HepG2 (cell line): ENCODE measurements around the gene GNPDA2. TPM values are rescaled to one million over a fixed set of nuclear protein-coding genes. Genes with fewer than 3 reads are reported as not detected.

Experiments
- FOXJ3 ChIP-seq: sonication (generic); formaldehyde crosslinking; IDR thresholded peaks from 2 replicates; pipeline ENCODE4 v1.4.0; 2020; ENCODE audit warnings: missing genetic modification reagents, mild to moderate bottlenecking, borderline replicate concordance
- HDAC1 ChIP-seq: sonication (generic); formaldehyde crosslinking; IDR thresholded peaks from 2 replicates; pipeline ENCODE4 v1.5.1; 2020; ENCODE audit warnings: mild to moderate bottlenecking, missing genetic modification reagents
- HMG20B ChIP-seq: conservative IDR thresholded peaks from 2 replicates; pipeline ENCODE4 v1.6.1; 2016; ENCODE audit warnings: missing genetic modification reagents, missing compliant biosample characterization
- PHF20 ChIP-seq: sonication (generic); formaldehyde crosslinking; IDR thresholded peaks from 2 replicates; pipeline ENCODE4 v1.5.0; 2020; ENCODE audit warnings: mild to moderate bottlenecking, missing genetic modification reagents
- SIN3A ChIP-seq: IDR thresholded peaks from 2 replicates; pipeline ENCODE4 v1.6.1; 2011; ENCODE audit warnings: low read depth, mild to moderate bottlenecking, control low read depth, low read length, borderline replicate concordance
- YY1 ChIP-seq: IDR thresholded peaks from 2 replicates; pipeline ENCODE4 v1.6.1; 2011; ENCODE audit warnings: low read length, low read depth, moderate library complexity, mild to moderate bottlenecking; ENCODE audit not compliant: insufficient read depth, insufficient replicate concordance
- ZBTB42 ChIP-seq: sonication (generic); formaldehyde crosslinking; IDR thresholded peaks from 2 replicates; pipeline ENCODE4 v1.5.0; 2020; ENCODE audit warnings: mild to moderate bottlenecking, missing genetic modification reagents
- ZFP36L1 ChIP-seq: sonication (generic); formaldehyde crosslinking; IDR thresholded peaks from 2 replicates; pipeline ENCODE4 v1.8.0; 2022; ENCODE audit warnings: mild to moderate bottlenecking, missing genetic modification reagents, moderate library complexity
- ZFP41 ChIP-seq: sonication (generic); formaldehyde crosslinking; IDR thresholded peaks from 2 replicates; pipeline ENCODE4 v1.4.0; 2020; ENCODE audit warnings: mild to moderate bottlenecking, missing genetic modification reagents, borderline replicate concordance
- ZFY ChIP-seq: sonication (generic); formaldehyde crosslinking; IDR thresholded peaks from 2 replicates; pipeline ENCODE4 v1.4.0; 2020; ENCODE audit warnings: missing genetic modification reagents
- ZNF367 ChIP-seq: sonication (generic); formaldehyde crosslinking; IDR thresholded peaks from 2 replicates; pipeline ENCODE4 v1.4.0; 2020; ENCODE audit warnings: missing genetic modification reagents, borderline replicate concordance
- ZNF430 ChIP-seq: sonication (generic); formaldehyde crosslinking; IDR thresholded peaks from 2 replicates; pipeline ENCODE4 v1.9.0; 2021; ENCODE audit warnings: mild to moderate bottlenecking, missing genetic modification reagents
- ZNF777 ChIP-seq: sonication (generic); formaldehyde crosslinking; IDR thresholded peaks from 2 replicates; pipeline ENCODE4 v1.4.0; 2020; ENCODE audit warnings: missing genetic modification reagents
- ZNF878 ChIP-seq: sonication (generic); formaldehyde crosslinking; IDR thresholded peaks from 2 replicates; pipeline ENCODE4 v1.8.1; 2023; ENCODE audit warnings: mild to moderate bottlenecking, missing genetic modification reagents, moderate library complexity
- ZNF883 ChIP-seq: sonication (generic); formaldehyde crosslinking; IDR thresholded peaks from 2 replicates; pipeline ENCODE4 v1.5.1; 2020; ENCODE audit warnings: mild to moderate bottlenecking, missing genetic modification reagents; ENCODE audit errors: not compliant biosample characterization
- polyA plus RNA-seq, 8 experiments: library from polyadenylated mRNA; depleted of rRNA in 3 of 8; stranded (reverse) in 7 of 8; unstranded in 1 of 8; fragments of >200 nt; fragmentation: Illumina TruSeq in 4 of 8; extraction: Trizol in 4 of 8; gene quantifications; 2 replicates each; pipeline versions ENCODE4 v1.2.1 to v1.2.3, GENCODE V29; 2011 to 2016; ENCODE audit warnings: low read depth in 4 of 8, missing spikeins in 1 of 8, mixed read lengths in 1 of 8; ENCODE audit not compliant: insufficient read depth in 1 of 8
- total RNA-seq, 5 experiments: library from RNA; depleted of rRNA; stranded (reverse); fragments of >200 nt; fragmentation: Illumina TruSeq; extraction: Trizol; gene quantifications; 2 replicates each; pipeline ENCODE4 v1.2.3, GENCODE V29; 2016; ENCODE audit warnings: low read depth in 1 of 5
- TF ChIP-seq, protein P1 (sequence below), 2 experiments: sonication (generic) in 1 of 2; formaldehyde crosslinking in 1 of 2; IDR thresholded peaks; 2 replicates each; pipeline versions ENCODE4 v1.5.1 to v1.6.1; 2011 to 2020; ENCODE audit warnings: borderline replicate concordance in 1 of 2, low read depth in 1 of 2, low read length in 1 of 2, mild to moderate bottlenecking in 1 of 2, missing genetic modification reagents in 1 of 2, moderate library complexity in 1 of 2
- TF ChIP-seq, protein P2 (sequence below): sonication (generic); formaldehyde crosslinking; conservative IDR thresholded peaks from 2 replicates; pipeline ENCODE4 v1.8.0; 2022; ENCODE audit warnings: mild to moderate bottlenecking, moderate library complexity, missing genetic modification reagents
- TF ChIP-seq, protein P3 (sequence below): sonication (generic); formaldehyde crosslinking; IDR thresholded peaks from 2 replicates; pipeline ENCODE4 v1.4.0; 2020; ENCODE audit warnings: missing genetic modification reagents

The GNPDA2 gene
- total and polyA plus RNA-seq, 2 of the 13 experiments (the other 11 are each of a cell fraction or from before 2014, with no cell fraction given), result 5.4 to 9.0 TPM

DNA sequence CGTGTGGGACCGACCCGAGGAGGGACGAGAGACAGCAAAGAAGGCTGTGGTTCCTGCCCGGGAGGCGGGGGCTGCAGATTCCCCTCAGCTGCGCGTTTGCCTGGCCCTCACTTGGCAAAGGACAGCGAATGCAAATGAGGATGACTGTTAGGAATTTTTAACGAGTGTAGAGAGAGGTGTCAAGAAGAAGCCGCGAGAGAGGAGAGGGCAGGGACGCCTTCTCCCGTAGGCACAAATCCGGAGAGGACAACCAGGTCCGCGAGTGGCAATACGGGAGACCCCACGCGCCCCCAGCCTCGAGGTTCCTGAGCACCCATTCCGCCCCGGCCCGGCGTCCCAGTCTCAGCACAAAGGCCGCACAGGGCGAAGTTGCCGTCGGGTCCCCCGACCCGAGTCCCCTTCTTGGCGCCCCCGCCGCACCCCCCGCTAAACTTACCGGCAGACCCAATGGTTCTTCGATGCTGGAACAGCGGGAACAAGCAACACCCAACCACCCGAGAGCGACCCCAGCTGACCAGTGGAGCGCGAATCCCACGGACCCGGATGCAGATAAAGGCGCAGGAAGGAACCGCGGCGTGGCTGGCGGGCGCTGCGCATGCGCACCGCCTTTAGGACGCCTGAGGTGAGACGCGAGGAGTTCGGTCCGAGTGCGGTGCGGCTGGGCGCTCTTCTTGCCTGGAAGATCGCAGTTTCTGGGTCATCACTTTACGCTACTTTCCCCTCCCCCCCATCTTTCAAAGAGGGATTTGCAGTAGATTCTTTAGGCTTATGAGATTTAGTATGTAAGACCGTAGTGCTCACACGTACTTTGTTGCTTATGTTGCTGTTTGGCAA lies at the start of gene GNPDA2 (continued):
- TF ChIP-seq YY1, result peak; percentile 40
- TF ChIP-seq, protein P1, sequence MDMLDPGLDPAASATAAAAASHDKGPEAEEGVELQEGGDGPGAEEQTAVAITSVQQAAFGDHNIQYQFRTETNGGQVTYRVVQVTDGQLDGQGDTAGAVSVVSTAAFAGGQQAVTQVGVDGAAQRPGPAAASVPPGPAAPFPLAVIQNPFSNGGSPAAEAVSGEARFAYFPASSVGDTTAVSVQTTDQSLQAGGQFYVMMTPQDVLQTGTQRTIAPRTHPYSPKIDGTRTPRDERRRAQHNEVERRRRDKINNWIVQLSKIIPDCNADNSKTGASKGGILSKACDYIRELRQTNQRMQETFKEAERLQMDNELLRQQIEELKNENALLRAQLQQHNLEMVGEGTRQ (IDR thresholded peaks at IDR 0.05; ENCODE audit: low read depth, low read length), result no peak; the same call in 1 of the 2 replicates
- TF ChIP-seq, protein P1 (CRISPR knock-in tag; IDR thresholded peaks at IDR 0.05; ENCODE audit: borderline replicate concordance), result no peak; the same call in 1 of the 2 replicates
- TF ChIP-seq ZFP41, result peak; percentile 83; the same call in 1 of the 2 replicates
- TF ChIP-seq ZNF777 (CRISPR knock-in tag), result peak; percentile 97
- peak; percentile 86 for TF ChIP-seq ZNF883 (CRISPR knock-in tag)
- TF ChIP-seq ZBTB42 (CRISPR knock-in tag), result no peak
- TF ChIP-seq, protein P2, sequence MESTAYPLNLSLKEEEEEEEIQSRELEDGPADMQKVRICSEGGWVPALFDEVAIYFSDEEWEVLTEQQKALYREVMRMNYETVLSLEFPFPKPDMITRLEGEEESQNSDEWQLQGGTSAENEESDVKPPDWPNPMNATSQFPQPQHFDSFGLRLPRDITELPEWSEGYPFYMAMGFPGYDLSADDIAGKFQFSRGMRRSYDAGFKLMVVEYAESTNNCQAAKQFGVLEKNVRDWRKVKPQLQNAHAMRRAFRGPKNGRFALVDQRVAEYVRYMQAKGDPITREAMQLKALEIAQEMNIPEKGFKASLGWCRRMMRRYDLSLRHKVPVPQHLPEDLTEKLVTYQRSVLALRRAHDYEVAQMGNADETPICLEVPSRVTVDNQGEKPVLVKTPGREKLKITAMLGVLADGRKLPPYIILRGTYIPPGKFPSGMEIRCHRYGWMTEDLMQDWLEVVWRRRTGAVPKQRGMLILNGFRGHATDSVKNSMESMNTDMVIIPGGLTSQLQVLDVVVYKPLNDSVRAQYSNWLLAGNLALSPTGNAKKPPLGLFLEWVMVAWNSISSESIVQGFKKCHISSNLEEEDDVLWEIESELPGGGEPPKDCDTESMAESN (CRISPR knock-in tag), result peak; percentile 81; the same call in 1 of the 2 replicates
- peak; percentile 74 for TF ChIP-seq ZFY (CRISPR knock-in tag)
- TF ChIP-seq FOXJ3, result 0 out of 2 replicates have a peak, but pooled peaks have one; percentile 57
- TF ChIP-seq ZFP36L1 (CRISPR knock-in tag), result no peak
- TF ChIP-seq ZNF430 (CRISPR knock-in tag), result peak; percentile 74; the same call in 1 of the 2 replicates
- TF ChIP-seq, protein P3, sequence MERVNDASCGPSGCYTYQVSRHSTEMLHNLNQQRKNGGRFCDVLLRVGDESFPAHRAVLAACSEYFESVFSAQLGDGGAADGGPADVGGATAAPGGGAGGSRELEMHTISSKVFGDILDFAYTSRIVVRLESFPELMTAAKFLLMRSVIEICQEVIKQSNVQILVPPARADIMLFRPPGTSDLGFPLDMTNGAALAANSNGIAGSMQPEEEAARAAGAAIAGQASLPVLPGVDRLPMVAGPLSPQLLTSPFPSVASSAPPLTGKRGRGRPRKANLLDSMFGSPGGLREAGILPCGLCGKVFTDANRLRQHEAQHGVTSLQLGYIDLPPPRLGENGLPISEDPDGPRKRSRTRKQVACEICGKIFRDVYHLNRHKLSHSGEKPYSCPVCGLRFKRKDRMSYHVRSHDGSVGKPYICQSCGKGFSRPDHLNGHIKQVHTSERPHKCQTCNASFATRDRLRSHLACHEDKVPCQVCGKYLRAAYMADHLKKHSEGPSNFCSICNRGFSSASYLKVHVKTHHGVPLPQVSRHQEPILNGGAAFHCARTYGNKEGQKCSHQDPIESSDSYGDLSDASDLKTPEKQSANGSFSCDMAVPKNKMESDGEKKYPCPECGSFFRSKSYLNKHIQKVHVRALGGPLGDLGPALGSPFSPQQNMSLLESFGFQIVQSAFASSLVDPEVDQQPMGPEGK (CRISPR knock-in tag), result peak; percentile 88
- 0 out of 2 replicates have a peak, but pooled peaks have one; percentile 20 for TF ChIP-seq HMG20B (CRISPR knock-in tag)
- TF ChIP-seq ZNF878 (CRISPR knock-in tag), result no peak; the same call in 1 of the 2 replicates
- peak; percentile 82 for TF ChIP-seq PHF20
- TF ChIP-seq SIN3A, result peak; percentile 25; the same call in 1 of the 2 replicates
- no peak for TF ChIP-seq ZNF367
- TF ChIP-seq HDAC1 (CRISPR knock-in tag), result peak; percentile 73
